Measurements from ENCODE around the gene BDH2. TPM values are rescaled to one million over a fixed set of nuclear protein-coding genes. Genes with fewer than 3 reads are reported as not detected.

The BDH2 gene
- total RNA-seq, 1 experiment from 2014 or later, result 10.5 TPM

- intact Hi-C loops (cut with micrococcal nuclease), result no loop called here
- H3F3A ChIP-seq (ENCODE audit: low read length, unreplicated experiment), result no peaks in the 10 kb centered on the region
- ATAC-seq (no peak), DNase-seq (no peak)
- no peak overlapping the region for H3K4me2 ChIP-seq (ENCODE audit: low read length)
- no peak overlapping the region for H2AFZ ChIP-seq (ENCODE audit: low read length)
- no peaks in the 10 kb centered on the region for H3K79me2 ChIP-seq (ENCODE audit: low read length)
- ChIA-PET POLR2A (ENCODE audit: unreplicated experiment) (no interaction called here), CTCF (no interaction called here)
- no peaks in the 10 kb centered on the region for H3K9me3 ChIP-seq (ENCODE audit: low read length)
- H3K27me3 ChIP-seq (ENCODE audit: low read length), result no peaks in the 10 kb centered on the region
- TF ChIP-seq EZH2phosphoT487 (IDR thresholded peaks at IDR 0.05; ENCODE audit: borderline replicate concordance, low read length) (no peak), EZH2 (IDR thresholded peaks at IDR 0.05; ENCODE audit: low read length, unreplicated experiment) (no peak)
- TF ChIP-seq, protein P1, sequence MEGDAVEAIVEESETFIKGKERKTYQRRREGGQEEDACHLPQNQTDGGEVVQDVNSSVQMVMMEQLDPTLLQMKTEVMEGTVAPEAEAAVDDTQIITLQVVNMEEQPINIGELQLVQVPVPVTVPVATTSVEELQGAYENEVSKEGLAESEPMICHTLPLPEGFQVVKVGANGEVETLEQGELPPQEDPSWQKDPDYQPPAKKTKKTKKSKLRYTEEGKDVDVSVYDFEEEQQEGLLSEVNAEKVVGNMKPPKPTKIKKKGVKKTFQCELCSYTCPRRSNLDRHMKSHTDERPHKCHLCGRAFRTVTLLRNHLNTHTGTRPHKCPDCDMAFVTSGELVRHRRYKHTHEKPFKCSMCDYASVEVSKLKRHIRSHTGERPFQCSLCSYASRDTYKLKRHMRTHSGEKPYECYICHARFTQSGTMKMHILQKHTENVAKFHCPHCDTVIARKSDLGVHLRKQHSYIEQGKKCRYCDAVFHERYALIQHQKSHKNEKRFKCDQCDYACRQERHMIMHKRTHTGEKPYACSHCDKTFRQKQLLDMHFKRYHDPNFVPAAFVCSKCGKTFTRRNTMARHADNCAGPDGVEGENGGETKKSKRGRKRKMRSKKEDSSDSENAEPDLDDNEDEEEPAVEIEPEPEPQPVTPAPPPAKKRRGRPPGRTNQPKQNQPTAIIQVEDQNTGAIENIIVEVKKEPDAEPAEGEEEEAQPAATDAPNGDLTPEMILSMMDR (conservative IDR thresholded peaks at IDR 0.05; ENCODE audit: low read depth, low read length), result no peak
- no peak overlapping the region for H3K27ac ChIP-seq (ENCODE audit: low read length)
- no TSS peak for BruUV-seq (replicated peaks)
- H3K4me1 ChIP-seq (ENCODE audit: insufficient read depth, low read length), result no peaks in the 10 kb centered on the region
- H3K36me3 ChIP-seq (ENCODE audit: low read depth, low read length), result peaks cover 38% of the 10 kb centered on the region
- H4K20me1 ChIP-seq (ENCODE audit: low read length), result no peaks in the 10 kb centered on the region
- H3K9me2 ChIP-seq (replicated peaks; ENCODE audit: low read length), result no peaks in the 10 kb centered on the region
- no peak overlapping the region for H3K9ac ChIP-seq (ENCODE audit: low read length)
- H3K4me3 ChIP-seq (ENCODE audit: low read length), result no peak overlapping the region
Observed at GRCh38 chr4:103126126-103126525, 26.5 kb upstream of the BDH2 start.

GRCh38 chr4:103123114-103123513, 23.5 kb upstream of the BDH2 start:
- intact Hi-C loops (cut with micrococcal nuclease), result no loop called here
- Histone ChIP-seq H3K27ac (ENCODE audit: low read length) (no peak overlapping the region), H3K27me3 (ENCODE audit: low read length) (no peaks in the 10 kb centered on the region), H3K9me2 (replicated peaks; ENCODE audit: low read length) (no peaks in the 10 kb centered on the region), H2AFZ (ENCODE audit: low read length) (no peak overlapping the region), H3K4me2 (ENCODE audit: low read length) (no peak overlapping the region), H3K79me2 (ENCODE audit: low read length) (no peaks in the 10 kb centered on the region), H3K4me1 (ENCODE audit: insufficient read depth, low read length) (no peaks in the 10 kb centered on the region), H3K4me3 (ENCODE audit: low read length) (no peak overlapping the region), H3F3A (ENCODE audit: low read length, unreplicated experiment) (no peaks in the 10 kb centered on the region), H3K36me3 (ENCODE audit: low read depth, low read length) (peaks cover 15% of the 10 kb centered on the region), H3K9me3 (ENCODE audit: low read length) (no peaks in the 10 kb centered on the region), H4K20me1 (ENCODE audit: low read length) (no peaks in the 10 kb centered on the region), H3K9ac (ENCODE audit: low read length) (no peak overlapping the region)
- no peak for TF ChIP-seq EZH2phosphoT487 (IDR thresholded peaks at IDR 0.05; ENCODE audit: borderline replicate concordance, low read length)
- TF ChIP-seq, protein P1 (conservative IDR thresholded peaks at IDR 0.05; ENCODE audit: low read depth, low read length), result no peak
- TF ChIP-seq EZH2 (IDR thresholded peaks at IDR 0.05; ENCODE audit: low read length, unreplicated experiment), result no peak
- no TSS peak for BruUV-seq (replicated peaks)
- ChIA-PET POLR2A (ENCODE audit: unreplicated experiment) (no interaction called here), CTCF (no interaction called here)
- no peak for ATAC-seq
- DNase-seq, result no peak

DNA sequence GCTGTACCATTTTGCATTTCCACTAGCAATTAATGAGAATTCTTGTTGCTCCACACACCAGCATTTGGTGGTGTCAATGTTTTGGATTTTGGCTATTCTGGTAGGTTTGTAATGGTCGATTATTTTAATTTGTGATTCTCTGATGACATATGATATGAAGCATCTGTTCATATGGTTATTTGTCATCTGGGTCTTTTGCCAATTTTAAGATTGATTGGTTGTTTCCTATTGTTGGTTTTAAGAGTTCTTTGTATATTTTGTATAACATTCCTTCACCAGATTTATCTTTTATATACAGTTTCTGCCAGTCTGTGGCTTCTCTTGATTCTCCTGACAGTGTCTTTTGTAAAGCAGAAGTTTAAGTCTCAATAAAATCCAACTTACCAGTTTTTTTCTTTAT, 18.5 kb upstream of the BDH2 start:
- Histone ChIP-seq H3K9me3 (ENCODE audit: low read length) (no peaks in the 10 kb centered on the region), H3K9ac (ENCODE audit: low read length) (no peak overlapping the region), H2AFZ (ENCODE audit: low read length) (no peak overlapping the region), H3K4me2 (ENCODE audit: low read length) (no peak overlapping the region), H3K4me3 (ENCODE audit: low read length) (no peak overlapping the region), H3K27ac (ENCODE audit: low read length) (no peak overlapping the region), H3K79me2 (ENCODE audit: low read length) (no peaks in the 10 kb centered on the region), H4K20me1 (ENCODE audit: low read length) (no peaks in the 10 kb centered on the region), H3K9me2 (replicated peaks; ENCODE audit: low read length) (no peaks in the 10 kb centered on the region), H3K36me3 (ENCODE audit: low read depth, low read length) (peaks cover 15% of the 10 kb centered on the region), H3K4me1 (ENCODE audit: insufficient read depth, low read length) (no peaks in the 10 kb centered on the region), H3K27me3 (ENCODE audit: low read length) (no peaks in the 10 kb centered on the region), H3F3A (ENCODE audit: low read length, unreplicated experiment) (no peaks in the 10 kb centered on the region)
- no peak for ATAC-seq
- ChIA-PET POLR2A (ENCODE audit: unreplicated experiment) (no interaction called here), CTCF (no interaction called here)
- no peak for TF ChIP-seq EZH2phosphoT487 (IDR thresholded peaks at IDR 0.05; ENCODE audit: borderline replicate concordance, low read length)
- TF ChIP-seq EZH2 (IDR thresholded peaks at IDR 0.05; ENCODE audit: low read length, unreplicated experiment), result no peak
- TF ChIP-seq, protein P1 (conservative IDR thresholded peaks at IDR 0.05; ENCODE audit: low read depth, low read length), result no peak
- intact Hi-C loops (cut with micrococcal nuclease), result no loop called here
- no TSS peak for BruUV-seq (replicated peaks)
- no peak for DNase-seq
